Activated CD8-positive, alpha-beta memory T cell treated with anti-CD3 and anti-CD28 coated beads, Interleukin-2, amount 10 ng/mL, durations not matched to agents 7 days and 5 days (primary cell): ENCODE data around the gene CH25H. TPM values are rescaled to one million over a fixed set of nuclear protein-coding genes. Genes with fewer than 3 reads are reported as not detected.

ENCODE experiments used
- ATAC-seq: fragments of 150-1000 bp; cut with Tn5 transposase; one replicate; pipeline ENCODE4 v1.10.0; 2021; ENCODE audit warnings: moderate library complexity
- CTCF ChIA-PET: fragments of 350-600 bp; sonication (Branson Sonifier 250); formaldehyde crosslinking; loops from one replicate; lab custom pipeline; 2021; ENCODE audit warnings: antibody characterized with exemption; lab: Charles Lee
- DNase-seq: peaks from one replicate; pipeline ENCODE4 v3.0.0-alpha.2; 2020
- H3K27ac Mint-ChIP-seq: one replicate; pipeline ENCODE4 v1.8.0; 2021; ENCODE audit warnings: mild to moderate bottlenecking, mixed read lengths
- H3K27me3 Mint-ChIP-seq: one replicate; pipeline ENCODE4 v1.8.0; 2021; ENCODE audit warnings: mixed read lengths
- H3K36me3 Mint-ChIP-seq: one replicate; pipeline ENCODE4 v1.8.0; 2021; ENCODE audit warnings: mild to moderate bottlenecking, mixed read lengths
- H3K4me1 Mint-ChIP-seq: one replicate; pipeline ENCODE4 v1.8.0; 2021; ENCODE audit warnings: mixed read lengths
- H3K4me3 Mint-ChIP-seq: one replicate; pipeline ENCODE4 v1.8.0; 2021; ENCODE audit warnings: mild to moderate bottlenecking, moderate library complexity, mixed read lengths
- H3K9me3 Mint-ChIP-seq: one replicate; pipeline ENCODE4 v1.8.0; 2022; ENCODE audit warnings: low read depth, mixed read lengths
- total RNA-seq, 2 experiments: library from RNA; stranded (reverse); gene quantifications; one replicate each; pipeline ENCODE4 v1.2.3, GENCODE V29; 2021

Gene CH25H
- total RNA-seq, 2 experiments from 2014 or later, result not detected

- ATAC-seq (no peak), DNase-seq (no peak)
- H3K27ac Mint-ChIP-seq, result no peak overlapping the region
- H3K9me3 Mint-ChIP-seq, result no peaks in the 10 kb centered on the region
- CTCF ChIA-PET, result interaction anchor here (1.0 to 1.6 kb wide), 3 partner anchors 9 to 287 kb away, joined by 3 to 6 read pairs (median 5); no protein-coding TSS in a partner anchor
- no peaks in the 10 kb centered on the region for H3K27me3 Mint-ChIP-seq
- no peak overlapping the region for H3K4me3 Mint-ChIP-seq
- peaks cover 10% of the 10 kb centered on the region for H3K4me1 Mint-ChIP-seq
- peaks cover 4% of the 10 kb centered on the region for H3K36me3 Mint-ChIP-seq
Observed at GRCh38 chr10:89221919-89222318, 14.8 kb upstream of the CH25H start.

GRCh38 chr10:89219513-89220218 lies 12.5 kb upstream of the CH25H start:
- no peak overlapping the region for H3K4me3 Mint-ChIP-seq
- ATAC-seq (no peak), DNase-seq (no peak)
- peaks cover 7% of the 10 kb centered on the region for H3K4me1 Mint-ChIP-seq
- H3K36me3 Mint-ChIP-seq, result peaks cover 4% of the 10 kb centered on the region
- no peak overlapping the region for H3K27ac Mint-ChIP-seq
- H3K27me3 Mint-ChIP-seq, result no peaks in the 10 kb centered on the region
- H3K9me3 Mint-ChIP-seq, result no peaks in the 10 kb centered on the region
- CTCF ChIA-PET, result interaction anchor here (2.6 to 2.9 kb wide), 2 partner anchors 283 to 287 kb away, joined by 13 to 42 read pairs; no protein-coding TSS in a partner anchor

DNA sequence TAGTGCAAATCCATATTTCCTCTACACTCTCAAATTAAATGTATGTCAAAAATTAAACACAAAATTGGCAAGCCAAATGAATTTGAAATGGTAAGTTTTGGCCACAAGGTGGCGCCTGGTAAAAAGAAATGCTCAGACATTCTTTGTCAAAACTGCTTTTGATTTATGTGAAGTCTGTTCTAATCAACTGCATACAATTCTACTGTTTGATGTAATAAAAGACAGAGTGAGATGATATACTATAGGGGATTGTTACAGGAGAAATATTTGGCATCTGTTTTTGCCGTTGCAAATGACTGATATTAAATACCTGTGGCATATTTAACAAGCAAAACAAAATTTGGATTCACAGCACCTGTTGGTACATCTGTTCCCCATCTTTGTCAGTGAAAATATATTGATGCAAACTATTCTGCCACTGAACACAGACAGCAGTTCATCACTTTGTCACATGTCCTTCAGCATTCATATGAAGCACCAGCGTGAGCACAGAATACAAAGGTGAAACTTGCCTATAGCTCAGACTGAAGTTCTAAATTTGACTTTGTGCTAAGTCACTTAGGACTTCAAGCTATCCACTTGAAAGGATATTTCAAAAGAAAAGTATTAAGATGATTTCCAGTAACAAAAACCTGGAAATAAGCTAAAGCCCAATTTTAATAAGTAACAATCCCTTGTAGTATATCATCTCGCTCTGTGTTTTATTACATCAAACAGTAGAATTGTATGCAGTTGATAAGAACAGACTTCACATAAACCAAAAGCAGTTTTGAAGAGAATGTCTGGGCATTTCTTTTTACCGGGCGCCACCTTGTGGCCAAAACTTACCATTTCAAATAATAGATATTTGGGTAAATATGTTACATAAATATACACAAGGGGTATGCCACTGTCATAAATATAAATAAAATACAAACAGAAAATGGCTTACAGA lies 10.2 kb upstream of the CH25H start:
- peak; percentile 53 for ATAC-seq
- Mint-ChIP-seq H3K4me3 (no peak overlapping the region), H3K27ac (peak overlapping the region; percentile 72), H3K9me3 (no peaks in the 10 kb centered on the region), H3K4me1 (peaks cover 15% of the 10 kb centered on the region), H3K27me3 (no peaks in the 10 kb centered on the region), H3K36me3 (peaks cover 4% of the 10 kb centered on the region)
- CTCF ChIA-PET, result interaction anchor here (0.6 to 2.9 kb wide), 34 partner anchors 10 to 484 kb away, joined by 3 to 42 read pairs (median 4); partner anchors contain the start of genes CH25H and LIPA
- peak; percentile 76 for DNase-seq

- H3K4me3 Mint-ChIP-seq, result no peak overlapping the region
- CTCF ChIA-PET, result interaction anchor here (0.6 to 4.2 kb wide), 9 partner anchors 9 to 381 kb away, joined by 3 to 56 read pairs (median 4); partner anchors contain the start of gene CH25H
- no peaks in the 10 kb centered on the region for H3K9me3 Mint-ChIP-seq
- no peak overlapping the region for H3K27ac Mint-ChIP-seq
- peaks cover 4% of the 10 kb centered on the region for H3K36me3 Mint-ChIP-seq
- DNase-seq (no peak), ATAC-seq (no peak)
- H3K4me1 Mint-ChIP-seq, result peaks cover 18% of the 10 kb centered on the region
- peaks cover 4% of the 10 kb centered on the region for H3K27me3 Mint-ChIP-seq
Observed at GRCh38 chr10:89216056-89216455, 8.9 kb upstream of the CH25H start.

- H3K36me3 Mint-ChIP-seq, result peaks cover 2% of the 10 kb centered on the region
- no peak for ATAC-seq
- no peaks in the 10 kb centered on the region for H3K9me3 Mint-ChIP-seq
- peaks cover 18% of the 10 kb centered on the region for H3K4me1 Mint-ChIP-seq
- no peak overlapping the region for H3K4me3 Mint-ChIP-seq
- H3K27me3 Mint-ChIP-seq, result peaks cover 9% of the 10 kb centered on the region
- CTCF ChIA-PET, result interaction anchor here (0.6 to 4.2 kb wide), 9 partner anchors 8 to 380 kb away, joined by 3 to 56 read pairs (median 4); partner anchors contain the start of gene CH25H
- no peak for DNase-seq
- no peak overlapping the region for H3K27ac Mint-ChIP-seq
Observed at GRCh38 chr10:89215511-89215910, 8.4 kb upstream of the CH25H start.

DNA sequence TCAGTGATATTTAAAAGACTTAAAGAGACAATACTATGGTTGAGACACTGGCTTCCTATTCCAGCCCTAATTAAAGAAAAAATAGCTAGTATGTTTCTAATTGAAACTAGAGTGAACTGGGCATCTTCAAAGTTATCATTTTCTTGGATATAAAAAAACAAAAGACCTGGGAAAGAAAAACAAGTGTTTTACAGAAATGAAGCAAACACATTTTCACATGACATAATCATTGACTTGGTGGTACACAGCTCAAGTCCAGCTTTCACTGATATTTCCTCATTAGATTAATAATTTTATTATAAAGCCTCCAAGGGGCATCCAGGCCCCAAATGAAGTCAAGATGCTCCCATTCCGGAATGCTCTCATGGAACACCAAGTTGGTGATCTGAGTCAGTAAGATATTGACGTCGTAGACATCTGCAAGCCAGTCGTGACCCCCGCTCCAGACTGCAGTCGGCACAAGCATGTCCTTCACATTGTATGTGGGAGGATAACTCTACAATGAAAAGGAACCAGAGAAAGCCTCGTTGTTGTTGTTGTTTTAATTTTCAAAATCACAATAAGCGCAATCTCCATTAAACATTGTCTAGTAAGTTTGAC lies 7.5 kb upstream of the CH25H start:
- no peak for DNase-seq
- Mint-ChIP-seq H3K9me3 (no peaks in the 10 kb centered on the region), H3K27ac (no peak overlapping the region), H3K36me3 (peaks cover 2% of the 10 kb centered on the region), H3K4me1 (peaks cover 18% of the 10 kb centered on the region), H3K4me3 (no peak overlapping the region), H3K27me3 (peaks cover 17% of the 10 kb centered on the region)
- no peak for ATAC-seq
- CTCF ChIA-PET, result interaction anchor here (1.0 to 4.2 kb wide), 9 partner anchors 51 to 380 kb away, joined by 3 to 56 read pairs (median 4); no protein-coding TSS in a partner anchor

- DNase-seq (no peak), ATAC-seq (no peak)
- peaks cover 26% of the 10 kb centered on the region for H3K27me3 Mint-ChIP-seq
- H3K27ac Mint-ChIP-seq, result no peak overlapping the region
- H3K4me3 Mint-ChIP-seq, result no peak overlapping the region
- CTCF ChIA-PET, result interaction anchor here (0.6 to 4.2 kb wide), 12 partner anchors 49 to 391 kb away, joined by 3 to 56 read pairs (median 4); no protein-coding TSS in a partner anchor
- no peaks in the 10 kb centered on the region for H3K9me3 Mint-ChIP-seq
- H3K36me3 Mint-ChIP-seq, result peaks cover 2% of the 10 kb centered on the region
- peaks cover 19% of the 10 kb centered on the region for H3K4me1 Mint-ChIP-seq
Observed at GRCh38 chr10:89213191-89213808, 6.2 kb upstream of the CH25H start.

GRCh38 chr10:89210794-89211425 lies 3.8 kb upstream of the CH25H start:
- peaks cover 27% of the 10 kb centered on the region for H3K4me1 Mint-ChIP-seq
- no peaks in the 10 kb centered on the region for H3K9me3 Mint-ChIP-seq
- no peak for ATAC-seq
- H3K27me3 Mint-ChIP-seq, result peaks cover 30% of the 10 kb centered on the region
- H3K4me3 Mint-ChIP-seq, result no peak overlapping the region
- no peak overlapping the region for H3K27ac Mint-ChIP-seq
- H3K36me3 Mint-ChIP-seq, result peaks cover 2% of the 10 kb centered on the region
- CTCF ChIA-PET, result interaction anchor here (1.0 to 3.0 kb wide), 3 partner anchors 181 to 279 kb away, joined by 5 to 17 read pairs (median 5); no protein-coding TSS in a partner anchor
- DNase-seq, result no peak

- Mint-ChIP-seq H3K9me3 (no peaks in the 10 kb centered on the region), H3K4me1 (peaks cover 27% of the 10 kb centered on the region), H3K36me3 (no peaks in the 10 kb centered on the region), H3K4me3 (no peak overlapping the region), H3K27ac (no peak overlapping the region), H3K27me3 (peaks cover 30% of the 10 kb centered on the region)
- no peak for DNase-seq
- no peak for ATAC-seq
- CTCF ChIA-PET, result interaction anchor here (1.7 to 3.0 kb wide), 2 partner anchors 180 to 278 kb away, joined by 5 to 17 read pairs; no protein-coding TSS in a partner anchor
Observed at GRCh38 chr10:89209718-89210117, 2.6 kb upstream of the CH25H start.

DNA sequence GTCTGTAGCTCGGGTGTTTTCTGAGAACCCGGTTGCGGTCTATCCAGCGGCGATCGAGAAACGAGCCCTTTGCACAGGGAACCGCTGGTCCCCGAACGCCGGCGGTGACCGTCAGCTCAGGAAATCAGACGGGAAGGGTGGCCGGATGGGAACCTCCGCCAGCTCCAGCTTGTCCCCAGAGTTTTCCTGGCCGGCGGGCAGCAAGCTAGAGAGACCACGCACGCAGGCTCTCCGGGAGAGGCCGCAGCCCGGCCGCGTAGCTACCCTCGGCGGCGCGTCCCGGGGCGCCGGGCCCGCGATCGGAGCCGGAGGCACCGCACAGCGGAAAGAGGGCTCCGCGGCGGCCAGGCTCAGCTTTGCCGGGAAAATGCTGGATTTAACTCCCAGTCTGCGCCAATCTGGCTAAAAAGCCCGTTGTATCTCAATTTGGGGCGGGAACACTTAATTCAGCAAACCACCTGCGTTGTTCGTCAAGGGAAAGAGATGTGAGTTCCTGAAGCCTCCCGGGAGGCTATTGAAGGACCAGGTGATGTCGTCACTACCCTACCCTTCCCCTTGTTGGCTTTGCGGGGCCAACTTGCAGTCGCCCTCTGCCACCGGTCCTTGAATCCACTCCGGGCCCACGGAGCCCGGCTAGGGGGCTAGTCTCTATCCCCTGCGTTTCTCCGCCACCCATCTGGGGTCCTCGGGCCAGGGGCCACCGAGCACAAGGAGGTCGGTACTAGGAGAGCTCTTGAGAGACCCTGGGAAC lies 859 bp upstream of the CH25H start:
- Mint-ChIP-seq H3K4me1 (peaks cover 23% of the 10 kb centered on the region), H3K27me3 (peaks cover 30% of the 10 kb centered on the region), H3K9me3 (no peaks in the 10 kb centered on the region), H3K27ac (no peak overlapping the region), H3K4me3 (peak overlapping the region; percentile 73), H3K36me3 (no peaks in the 10 kb centered on the region)
- CTCF ChIA-PET, result interaction anchor here (0.9 to 4.4 kb wide), 19 partner anchors 8 to 643 kb away, joined by 3 to 42 read pairs (median 4); partner anchors contain the start of gene FAS
- DNase-seq (peak; percentile 51), ATAC-seq (peak; percentile 37)

- CTCF ChIA-PET, result interaction anchor here (1.2 to 4.4 kb wide), 12 partner anchors 9 to 275 kb away, joined by 3 to 42 read pairs (median 6); partner anchors contain the start of gene FAS
- peak overlapping the region; percentile 73 for H3K4me3 Mint-ChIP-seq
- H3K4me1 Mint-ChIP-seq, result peaks cover 16% of the 10 kb centered on the region
- no peaks in the 10 kb centered on the region for H3K9me3 Mint-ChIP-seq
- peaks cover 29% of the 10 kb centered on the region for H3K27me3 Mint-ChIP-seq
- ATAC-seq (peak; percentile 64), DNase-seq (peak; percentile 51)
- H3K27ac Mint-ChIP-seq, result peak overlapping the region; percentile 38
- no peaks in the 10 kb centered on the region for H3K36me3 Mint-ChIP-seq
Observed at GRCh38 chr10:89206402-89207180, 526 bp downstream of the CH25H start.
